SK-N-SH treated with all-trans-retinoic acid at 6 μM for 48 hours (cell line): ENCODE measurements around the gene ATP5IF1.

Source experiments
- ARNTL ChIP-seq: fragments of 450-650 bp; formaldehyde crosslinking; IDR thresholded peaks from 2 replicates; pipeline ENCODE4 v1.5.0; 2020; ENCODE audit warnings: low read depth, mild to moderate bottlenecking, moderate library complexity, borderline replicate concordance
- CREB5 ChIP-seq: fragments of 250-450 bp; sonication (Bioruptor Pico); IDR thresholded peaks from 2 replicates; pipeline ENCODE4 v1.5.1; 2020; ENCODE audit warnings: low read depth, mild to moderate bottlenecking, moderate library complexity
- TOX ChIP-seq: fragments of 250-450 bp; sonication (Bioruptor Pico); IDR thresholded peaks from 2 replicates; pipeline ENCODE4 v1.8.0; 2021; ENCODE audit warnings: mild to moderate bottlenecking, moderate library complexity, borderline replicate concordance

GRCh38 chr1:28257736-28258135 lies 21.8 kb downstream of the ATP5IF1 start:
- no peak for TF ChIP-seq TOX (CRISPR knock-in tag)
- TF ChIP-seq ARNTL (CRISPR knock-in tag), result no peak
- no peak for TF ChIP-seq CREB5
